ENCODE data around the gene CYS1.
"Not testable (repeated sequence)": the region's sequence is repeated elsewhere in the genome, so short reads cannot be mapped to it uniquely, and the experiment has no call there.

Gene CYS1

GRCh38 chr2:10012366-10012962 lies 67.7 kb downstream of the CYS1 start:
- not testable (repeated sequence) for DNase-seq (ENCODE audit: low spot score)

GRCh38 chr2:10011606-10012325 lies 68.4 kb downstream of the CYS1 start:
- not testable (repeated sequence) for DNase-seq (ENCODE audit: low spot score)

- not testable (repeated sequence) for DNase-seq (ENCODE audit: low spot score)
Measured at GRCh38 chr2:10010861-10011605, 69.2 kb downstream of the CYS1 start.

GRCh38 chr2:10009811-10010781 lies 70.1 kb downstream of the CYS1 start:
- no peak for DNase-seq (ENCODE audit: low spot score)

- DNase-seq (ENCODE audit: low spot score), result no peak
Measured at GRCh38 chr2:10009271-10009810, 70.9 kb downstream of the CYS1 start.

GRCh38 chr2:10008809-10009176 lies 71.4 kb downstream of the CYS1 start:
- DNase-seq (ENCODE audit: low spot score), result no peak

- no peak for DNase-seq (ENCODE audit: low spot score)
Measured at GRCh38 chr2:10007921-10008808, 72.0 kb downstream of the CYS1 start.

GRCh38 chr2:10007435-10007834 lies 72.8 kb downstream of the CYS1 start:
- DNase-seq (ENCODE audit: low spot score), result no peak
